ENCODE results near the gene ZNF391.
"Not testable (repeated sequence)": the region's sequence is repeated elsewhere in the genome, so short reads cannot be mapped to it uniquely, and the experiment has no call there.

ZNF391 gene

GRCh38 chr6:27388293-27389197 is at the start of gene ZNF391:
Gene ZNF391 (plus strand): TSS chr6:27388759. CDS start chr6:27400371, 11,612 bp downstream.
- DNase-seq (ENCODE audit: low read depth, low spot score), result peak; percentile 89

- DNase-seq (ENCODE audit: low read depth, low spot score), result no peak
These were observed 35.7 kb upstream of the ZNF391 start for GRCh38 chr6:27352850-27353249.

- no peak for DNase-seq (ENCODE audit: low read depth, low spot score)
These were observed 29.8 kb upstream of the ZNF391 start for GRCh38 chr6:27358786-27359185.

GRCh38 chr6:27359231-27359630 is 29.3 kb upstream of the ZNF391 start:
- no peak for DNase-seq (ENCODE audit: low read depth, low spot score)

GRCh38 chr6:27368202-27368601 is 20.4 kb upstream of the ZNF391 start:
- no peak for DNase-seq (ENCODE audit: low read depth, low spot score)

- peak; percentile 8 for DNase-seq (ENCODE audit: low read depth, low spot score)
These were observed 18.2 kb upstream of the ZNF391 start for GRCh38 chr6:27370391-27370790.

- peak; percentile 55 for DNase-seq (ENCODE audit: low read depth, low spot score)
These were observed 13.5 kb upstream of the ZNF391 start for GRCh38 chr6:27374824-27375612.

- no peak for DNase-seq (ENCODE audit: low read depth, low spot score)
These were observed 12.9 kb upstream of the ZNF391 start for GRCh38 chr6:27375613-27376079.

GRCh38 chr6:27378406-27378805 is 10.2 kb upstream of the ZNF391 start:
- DNase-seq (ENCODE audit: low read depth, low spot score), result not testable (repeated sequence)

GRCh38 chr6:27381001-27381400 is 7.6 kb upstream of the ZNF391 start:
- not testable (repeated sequence) for DNase-seq (ENCODE audit: low read depth, low spot score)

GRCh38 chr6:27383011-27383410 is 5.5 kb upstream of the ZNF391 start:
- DNase-seq (ENCODE audit: low read depth, low spot score), result no peak

GRCh38 chr6:27383481-27383880 is 5.1 kb upstream of the ZNF391 start:
- DNase-seq (ENCODE audit: low read depth, low spot score), result no peak

- no peak for DNase-seq (ENCODE audit: low read depth, low spot score)
These were observed 4.1 kb downstream of the ZNF391 start for GRCh38 chr6:27392623-27393022.

- DNase-seq (ENCODE audit: low read depth, low spot score), result no peak
These were observed 5.5 kb downstream of the ZNF391 start for GRCh38 chr6:27394073-27394472.

- DNase-seq (ENCODE audit: low read depth, low spot score), result no peak
These were observed 12.5 kb downstream of the ZNF391 start for GRCh38 chr6:27400877-27401642.

- DNase-seq (ENCODE audit: low read depth, low spot score), result no peak
These were observed 17.5 kb downstream of the ZNF391 start for GRCh38 chr6:27406085-27406484.

- no peak for DNase-seq (ENCODE audit: low read depth, low spot score)
These were observed 18.7 kb downstream of the ZNF391 start for GRCh38 chr6:27407153-27407814.

GRCh38 chr6:27414300-27414699 is 25.7 kb downstream of the ZNF391 start:
- no peak for DNase-seq (ENCODE audit: low read depth, low spot score)

GRCh38 chr6:27414996-27415395 is 26.4 kb downstream of the ZNF391 start:
- no peak for DNase-seq (ENCODE audit: low read depth, low spot score)

GRCh38 chr6:27415898-27416297 is 27.3 kb downstream of the ZNF391 start:
- DNase-seq (ENCODE audit: low read depth, low spot score), result no peak

GRCh38 chr6:27419363-27419762 is 30.8 kb downstream of the ZNF391 start:
- DNase-seq (ENCODE audit: low read depth, low spot score), result no peak
